Left hindlimb (tissue), 1 donor: Measurements from ENCODE around the gene ANGPTL8.

Source experiments
- DNase-seq: peaks from one replicate; pipeline ENCODE4 v3.0.0-alpha.2; 2018

ANGPTL8 gene

DNA sequence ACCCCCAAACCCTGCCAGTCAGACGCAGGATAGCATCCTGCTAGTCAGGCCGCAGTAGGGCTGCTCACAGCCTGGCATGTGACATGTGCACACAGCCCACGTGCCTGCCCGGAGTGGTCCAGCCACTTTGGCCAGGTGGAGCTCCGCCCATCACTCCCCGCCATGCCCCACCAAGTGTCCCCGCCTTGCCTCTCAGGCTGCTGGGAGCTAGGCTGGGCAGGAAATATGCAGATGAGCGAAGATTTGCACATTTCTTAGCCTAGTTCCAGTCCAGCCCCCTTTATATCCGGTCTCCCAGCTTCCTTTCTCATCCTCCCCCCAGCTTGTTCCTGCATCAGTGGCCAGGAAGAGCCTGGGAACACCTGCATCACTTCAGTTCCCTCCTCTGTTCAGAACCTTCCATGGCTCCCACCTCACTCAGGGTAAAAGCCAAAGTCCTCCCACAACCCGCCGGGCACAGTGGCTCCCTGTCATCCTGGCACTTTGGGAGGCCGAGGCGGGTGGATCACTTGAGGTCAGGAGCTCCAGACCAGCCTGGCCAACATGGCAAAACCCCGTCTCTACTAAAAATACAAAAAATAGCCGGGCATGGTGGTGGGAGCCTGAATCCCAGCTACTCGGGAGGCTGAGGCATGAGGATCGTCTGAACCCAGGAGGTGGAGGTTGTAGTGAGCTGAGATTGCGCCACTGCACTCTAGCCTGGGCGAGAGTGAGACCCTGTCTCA is 25.2 kb downstream of the ANGPTL8 start:
- DNase-seq = no peak

- no peak for DNase-seq
These were observed 25.9 kb downstream of the ANGPTL8 start for GRCh38 chr19:11265177-11265784.

DNA sequence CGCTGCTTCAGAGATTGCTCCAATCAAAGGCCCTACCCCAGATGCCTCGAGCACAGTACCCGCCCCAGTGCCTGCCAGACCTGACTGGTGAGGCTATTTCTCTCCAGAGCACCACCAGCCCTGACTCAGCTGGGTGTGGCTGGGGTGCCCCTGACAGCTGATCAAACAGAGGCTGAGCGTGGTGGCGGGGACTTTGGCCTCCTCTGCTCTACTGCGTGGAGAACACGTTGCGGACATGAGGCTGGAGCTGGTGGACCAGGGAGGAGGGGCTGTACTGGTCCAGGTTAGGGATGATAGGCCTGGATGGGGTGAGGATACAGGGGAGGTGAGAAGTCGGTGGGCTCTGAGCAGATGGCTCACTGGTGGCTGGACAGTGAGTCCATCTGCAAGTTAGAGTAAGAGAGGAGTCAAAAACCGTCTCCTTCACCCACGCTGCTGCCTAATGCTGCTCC is 26.4 kb downstream of the ANGPTL8 start:
- no peak for DNase-seq

GRCh38 chr19:11267316-11268085 is 28.1 kb downstream of the ANGPTL8 start:
- no peak for DNase-seq

DNA sequence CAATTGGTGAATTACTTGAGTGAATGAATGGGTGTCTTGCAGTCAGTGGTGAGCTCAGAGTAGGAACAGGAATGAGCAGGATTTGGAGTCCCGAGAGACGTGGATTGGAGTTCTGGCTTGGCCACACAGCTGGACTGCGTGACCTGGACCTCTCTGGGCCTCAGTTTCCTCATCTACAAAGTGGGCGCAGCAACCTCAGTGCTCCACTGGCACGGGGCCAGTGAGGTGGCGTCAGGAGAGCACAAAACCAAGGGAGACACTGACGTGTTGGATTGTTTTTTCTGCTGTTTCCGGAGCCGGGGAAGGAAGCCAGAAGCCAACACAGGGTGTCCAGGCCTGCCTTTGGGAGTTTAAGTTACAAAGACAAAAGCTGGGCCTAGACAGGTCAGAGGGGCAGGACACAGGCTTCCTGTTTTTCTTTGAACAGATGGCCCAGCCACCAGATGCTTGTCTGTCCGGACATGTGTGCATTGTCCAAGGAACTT is 29.4 kb downstream of the ANGPTL8 start:
- peak; percentile 74 for DNase-seq

- DNase-seq = no peak
These were observed 30.0 kb downstream of the ANGPTL8 start for GRCh38 chr19:11269408-11269807.

- DNase-seq = no peak
These were observed 33.9 kb downstream of the ANGPTL8 start for GRCh38 chr19:11273296-11273695.

DNA sequence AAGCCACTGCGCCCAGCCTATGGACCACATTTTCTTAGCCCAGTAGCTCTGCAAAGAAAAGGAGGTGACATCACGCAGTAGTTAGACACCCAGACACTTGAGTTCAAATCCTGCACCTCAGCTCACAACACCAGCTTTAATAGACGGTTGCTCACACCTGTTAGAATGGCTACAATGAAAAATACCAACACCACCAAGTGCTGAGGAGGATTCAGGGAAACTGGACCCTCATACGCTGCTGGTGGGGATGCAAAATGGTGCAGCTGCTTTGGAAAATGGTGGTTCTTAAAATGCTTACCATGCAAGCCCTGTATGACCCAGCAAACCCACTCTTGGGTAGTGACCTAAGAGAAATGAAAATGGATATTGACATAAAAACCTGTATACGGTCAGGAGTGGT is 34.6 kb downstream of the ANGPTL8 start:
- no peak for DNase-seq

DNA sequence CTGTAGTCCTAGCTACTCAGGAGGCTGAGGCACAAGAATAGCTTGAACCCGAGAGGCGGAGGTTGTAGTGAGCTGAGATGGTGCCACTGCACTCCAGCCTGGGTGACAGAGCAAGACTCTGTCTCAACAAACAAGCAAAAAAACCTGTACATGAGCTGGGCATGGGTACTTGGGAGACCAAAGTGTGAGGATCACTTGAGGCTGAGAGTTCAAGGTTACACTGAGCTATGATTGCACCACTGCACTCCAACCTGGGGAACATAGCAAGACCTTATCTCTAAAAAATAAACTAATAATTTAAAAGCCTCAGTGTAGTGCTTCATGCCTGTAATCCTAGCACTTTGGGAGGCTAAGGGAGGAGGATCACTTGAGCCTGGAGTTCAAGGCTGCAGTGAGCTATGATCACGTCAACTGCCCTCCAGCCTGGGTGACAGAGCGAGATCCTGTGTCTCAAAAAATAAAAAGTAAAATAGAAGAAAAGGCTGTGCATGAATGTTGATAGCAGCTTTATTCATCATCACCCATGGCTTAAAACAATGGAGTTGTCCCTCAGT is 35.2 kb downstream of the ANGPTL8 start:
- DNase-seq = no peak

DNA sequence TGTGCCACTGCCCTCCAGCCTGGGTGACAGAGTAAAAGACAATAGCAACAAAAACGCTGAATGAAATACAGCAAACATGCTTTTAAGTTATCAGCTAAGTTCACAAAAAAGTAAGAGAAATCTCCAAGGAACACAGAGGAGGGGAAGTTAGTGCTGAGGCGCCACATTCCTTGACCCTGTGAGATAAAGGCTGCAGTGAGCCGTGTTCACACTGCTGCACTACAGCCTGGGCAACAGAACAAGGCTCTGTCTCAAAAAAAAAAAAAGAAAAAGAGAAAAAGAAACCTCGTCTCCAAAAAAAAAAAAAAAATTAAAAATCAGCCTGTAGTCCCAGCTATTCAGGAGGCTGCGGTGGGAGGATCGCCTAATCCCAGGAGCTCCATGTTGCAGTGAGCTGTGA is 39.3 kb downstream of the ANGPTL8 start:
- no peak for DNase-seq

DNA sequence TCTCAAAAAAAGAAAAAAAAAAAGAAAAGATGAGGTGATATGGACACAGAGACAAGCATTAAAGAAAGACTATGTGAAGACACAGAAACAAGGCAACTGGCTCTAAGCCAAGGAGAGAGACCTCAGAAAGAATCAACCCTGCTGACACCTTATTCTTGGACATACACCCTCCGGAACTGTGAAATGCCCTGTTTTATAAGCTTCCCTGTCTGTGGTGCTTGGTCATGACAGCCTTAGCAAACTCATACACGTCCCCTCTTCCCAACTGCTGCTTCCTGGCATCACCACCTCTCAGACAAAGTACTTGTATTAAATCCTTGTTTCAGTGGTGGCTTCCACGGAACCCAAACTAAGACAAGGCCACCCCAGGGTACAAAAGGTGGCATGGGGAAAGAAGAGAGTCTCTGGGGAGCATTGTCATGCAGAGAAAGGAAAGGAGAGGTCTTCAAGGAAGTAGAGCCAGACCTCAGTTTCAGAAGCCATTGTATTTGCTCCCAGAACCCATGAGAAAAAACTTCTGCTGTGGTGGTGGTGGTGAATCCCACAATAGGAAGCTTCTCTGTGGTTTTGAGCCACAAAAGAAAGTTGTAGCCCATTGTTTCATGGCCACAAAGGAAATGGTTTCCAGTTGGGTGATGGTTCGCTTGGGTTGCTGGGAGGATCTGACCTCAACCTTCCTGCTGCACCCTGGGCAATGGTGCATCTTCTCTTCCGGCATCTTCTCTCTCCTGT is 40.3 kb downstream of the ANGPTL8 start:
- no peak for DNase-seq

GRCh38 chr19:11281356-11282049 is 42.1 kb downstream of the ANGPTL8 start:
- DNase-seq = no peak

DNA sequence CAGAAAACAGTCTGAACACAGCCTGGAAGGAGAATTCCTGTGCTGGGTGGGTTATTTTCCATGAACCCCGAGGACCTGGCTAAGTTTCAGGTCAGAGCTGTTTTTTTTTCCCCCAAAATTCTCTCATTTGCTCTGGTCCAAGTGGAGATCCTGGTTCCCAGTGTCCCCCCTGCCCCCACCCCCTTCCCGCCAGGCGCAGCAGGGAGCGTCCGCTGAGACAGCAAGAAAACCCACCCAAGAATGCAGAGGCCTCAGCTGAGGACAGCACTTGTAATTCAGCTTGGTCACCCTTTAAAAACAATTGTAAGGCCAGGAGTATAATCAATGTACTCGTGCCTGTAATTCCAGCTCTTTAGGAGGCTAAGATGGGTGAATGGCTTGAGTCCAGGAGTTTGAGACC is 45.1 kb downstream of the ANGPTL8 start:
- DNase-seq = no peak

GRCh38 chr19:11286312-11286974 is 47.0 kb downstream of the ANGPTL8 start:
- no peak for DNase-seq

DNA sequence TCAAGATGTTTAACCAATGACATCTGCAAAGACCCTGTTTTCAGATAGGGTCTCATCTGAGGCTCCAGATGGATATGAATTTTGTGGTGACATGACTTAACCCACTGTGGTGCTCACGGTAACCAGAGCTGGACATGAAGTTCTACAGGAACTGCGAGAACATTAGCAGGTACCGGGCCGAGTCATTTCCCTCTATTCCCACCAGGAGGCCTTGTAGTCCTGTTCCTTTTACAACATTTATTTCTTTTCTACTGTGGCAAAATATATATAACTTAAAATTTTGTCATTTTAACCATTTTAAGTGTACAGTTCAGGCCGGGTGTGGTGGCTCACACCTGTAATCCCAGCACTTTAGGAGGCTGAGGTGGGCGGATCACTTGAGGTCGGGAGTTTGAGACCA is 48.9 kb downstream of the ANGPTL8 start:
- DNase-seq = no peak

DNA sequence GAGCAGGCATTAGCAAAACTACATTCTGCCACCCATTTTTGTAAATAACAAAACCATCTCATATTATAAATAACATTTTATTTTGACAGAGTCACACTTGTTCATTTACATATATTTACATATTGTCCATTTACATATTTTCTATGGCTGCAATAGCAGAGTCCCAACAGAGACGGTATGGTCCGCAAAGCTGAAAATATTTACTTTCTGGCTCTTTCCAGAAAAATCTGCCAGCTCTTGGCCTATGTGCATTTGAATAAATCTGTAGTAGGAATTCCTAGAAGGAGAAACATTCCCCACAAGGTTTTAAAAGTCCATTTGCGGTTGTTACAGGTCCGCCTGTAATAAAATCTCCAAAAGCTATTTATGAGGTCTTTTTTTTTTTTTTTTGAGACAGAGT is 50.8 kb downstream of the ANGPTL8 start:
- DNase-seq = no peak

DNA sequence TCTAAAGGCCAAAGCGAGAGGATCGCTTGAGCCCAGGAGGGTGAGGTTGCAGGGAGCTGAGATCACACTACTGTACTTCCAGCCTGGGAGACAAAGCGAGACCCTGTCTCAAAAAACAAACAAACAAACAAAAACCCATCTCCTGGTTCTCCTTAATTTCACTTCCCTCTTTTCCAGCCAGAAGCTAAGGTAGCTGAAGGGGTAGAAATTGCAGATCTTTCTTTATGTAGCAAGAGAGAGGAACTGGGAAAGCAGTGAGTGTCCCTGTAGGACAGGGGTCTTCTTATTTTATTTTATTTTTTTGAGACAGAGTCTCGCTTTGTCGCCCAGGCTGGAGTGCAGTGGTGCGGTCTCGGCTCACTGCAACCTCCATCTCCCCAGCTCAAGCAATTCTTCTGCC is 52.0 kb downstream of the ANGPTL8 start:
- no peak for DNase-seq
